Neural progenitor cell (in vitro differentiated cells): ENCODE results near the gene GLYATL3. TPM values are rescaled to one million over a fixed set of nuclear protein-coding genes. Genes with fewer than 3 reads are reported as not detected.

ENCODE experiments used
- DNase-seq: peaks from one replicate; pipeline ENCODE4 v3.0.0-alpha.2; 2016; ENCODE audit warnings: low spot score
- H2AFZ ChIP-seq: fragments of 200-600 bp; sonication (generic); replicated peaks from 2 replicates; pipeline ENCODE4 v1.6.1; 2016; ENCODE audit warnings: antibody characterized with exemption
- H3F3A ChIP-seq: fragments of 200-600 bp; sonication (generic); 2 replicates; pipeline ENCODE4 v1.6.1; 2016; ENCODE audit warnings: antibody characterized with exemption, low read depth
- H3K27ac ChIP-seq: fragments of 200-600 bp; sonication (generic); 2 replicates; pipeline ENCODE4 v1.5.1; 2016; ENCODE audit warnings: mild to moderate bottlenecking
- H3K27me3 ChIP-seq: fragments of 200-600 bp; sonication (generic); 2 replicates; pipeline ENCODE4 v1.6.1; 2016; ENCODE audit warnings: mild to moderate bottlenecking, moderate library complexity
- H3K36me3 ChIP-seq: fragments of 200-600 bp; sonication (generic); 2 replicates; pipeline ENCODE4 v1.5.1; 2016
- H3K4me1 ChIP-seq: fragments of 200-600 bp; sonication (generic); 2 replicates; pipeline ENCODE4 v1.6.1; 2016; ENCODE audit warnings: mixed run types
- H3K4me2 ChIP-seq: fragments of 200-600 bp; sonication (generic); 2 replicates; pipeline ENCODE4 v1.6.1; 2016
- H3K4me3 ChIP-seq: fragments of 200-600 bp; sonication (generic); 2 replicates; pipeline ENCODE4 v1.5.1; 2016
- H3K79me2 ChIP-seq: fragments of 200-600 bp; sonication (generic); 2 replicates; pipeline ENCODE4 v1.6.1; 2016; ENCODE audit warnings: low read depth
- H3K9ac ChIP-seq: fragments of 200-600 bp; sonication (generic); 2 replicates; pipeline ENCODE4 v1.6.1; 2016
- H3K9me3 ChIP-seq: fragments of 200-600 bp; sonication (generic); 2 replicates; pipeline ENCODE4 v1.5.1; 2016; ENCODE audit warnings: low read depth
- H4K20me1 ChIP-seq: fragments of 200-600 bp; sonication (generic); 2 replicates; pipeline ENCODE4 v1.6.1; 2016; ENCODE audit warnings: low read depth
- H3K27ac Mint-ChIP-seq: 3 replicates; pipeline ENCODE4 v1.8.0; 2021; ENCODE audit warnings: mixed read lengths
- H3K27me3 Mint-ChIP-seq: 2 replicates; pipeline ENCODE4 v1.8.0; 2022; ENCODE audit warnings: low read depth, mild to moderate bottlenecking, inconsistent platforms, moderate library complexity, mixed read lengths; ENCODE audit not compliant: insufficient read depth
- H3K36me3 Mint-ChIP-seq: 3 replicates; pipeline ENCODE4 v1.8.0; 2021; ENCODE audit warnings: mixed read lengths
- H3K4me1 Mint-ChIP-seq: 3 replicates; pipeline ENCODE4 v1.8.0; 2021; ENCODE audit warnings: mixed read lengths
- H3K4me3 Mint-ChIP-seq: 3 replicates; pipeline ENCODE4 v1.8.0; 2021; ENCODE audit warnings: mild to moderate bottlenecking, moderate library complexity, mixed read lengths
- H3K9me3 Mint-ChIP-seq: 3 replicates; pipeline ENCODE4 v1.8.0; 2020; ENCODE audit warnings: mixed read lengths
- EZH2 ChIP-seq: fragments of 200-600 bp; sonication (generic); IDR thresholded peaks from 2 replicates; pipeline ENCODE4 v1.6.1; 2017; ENCODE audit warnings: antibody characterized with exemption, mild to moderate bottlenecking, moderate library complexity
- EZH2phosphoT487 ChIP-seq: fragments of 200-600 bp; sonication (generic); IDR thresholded peaks from 2 replicates; pipeline ENCODE4 v1.6.1; 2017; ENCODE audit warnings: antibody characterized with exemption
- total RNA-seq: library from RNA; depleted of rRNA; stranded (reverse); fragments of >200 nt; gene quantifications from 2 replicates; pipeline ENCODE4 v1.2.3, GENCODE V29; 2015; ENCODE audit warnings: low replicate concordance
- TF ChIP-seq, protein P1 (sequence below): fragments of 200-600 bp; sonication (generic); IDR thresholded peaks from 2 replicates; pipeline ENCODE4 v1.5.1; 2017; ENCODE audit warnings: antibody characterized with exemption, mild to moderate bottlenecking

Gene GLYATL3
- total RNA-seq, 1 donor from 2014 or later: not detected

DNA sequence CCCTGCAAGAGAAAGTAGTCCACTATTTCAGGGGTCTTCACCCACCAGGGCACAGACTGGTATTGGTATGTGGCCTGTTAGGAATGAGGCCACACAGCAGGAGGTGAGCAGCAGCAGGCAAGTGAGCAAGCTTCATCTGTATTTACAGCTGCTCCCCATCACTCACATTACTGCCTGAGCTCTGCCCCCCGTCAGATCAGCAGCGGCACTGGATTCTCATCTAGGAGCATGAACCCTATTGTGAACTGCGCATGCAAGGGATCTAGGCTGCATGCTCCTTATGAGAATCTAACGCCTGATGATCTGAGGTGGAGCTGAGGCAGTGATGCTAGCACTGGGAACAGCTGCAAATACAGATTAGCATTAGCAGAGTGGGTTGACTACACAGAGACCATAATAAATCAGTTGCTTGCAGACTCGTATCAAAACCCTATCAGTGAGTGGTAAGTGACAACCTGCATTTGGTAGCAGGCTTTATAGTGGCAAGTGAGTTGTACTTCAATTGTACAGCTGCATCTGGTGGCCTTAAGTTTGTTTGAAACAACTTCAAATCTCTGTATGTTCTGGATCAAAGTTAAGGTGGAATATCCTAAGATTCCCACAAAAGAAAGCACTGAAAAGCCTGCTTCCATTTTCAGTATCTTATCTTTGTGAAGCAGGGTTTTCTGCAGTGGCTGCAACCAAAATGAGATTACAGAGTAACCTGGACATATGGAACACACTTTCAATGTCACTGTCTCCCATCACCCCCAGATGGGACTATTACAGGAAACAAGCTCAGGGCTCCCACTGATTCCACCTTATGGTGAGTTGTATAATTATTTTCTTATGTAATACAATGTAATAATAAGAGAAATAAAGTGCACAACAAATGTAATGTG lies 63.5 kb downstream of the GLYATL3 start:
- H3K4me3 Mint-ChIP-seq: no peak overlapping the region
- DNase-seq: no peak
- Histone ChIP-seq H3K4me2 (no peak overlapping the region), H3K27ac (no peak overlapping the region), H3K9me3 (no peaks in the 10 kb centered on the region), H3K27me3 (no peaks in the 10 kb centered on the region), H3K9ac (no peak overlapping the region), H3K4me3 (no peak overlapping the region), H3K4me1 (no peaks in the 10 kb centered on the region), H3F3A (peaks cover 37% of the 10 kb centered on the region), H3K79me2 (peaks cover 5% of the 10 kb centered on the region), H4K20me1 (peaks cover 6% of the 10 kb centered on the region), H3K36me3 (no peaks in the 10 kb centered on the region), H2AFZ (no peak overlapping the region)
- TF ChIP-seq EZH2 (no peak), EZH2phosphoT487 (no peak)
- TF ChIP-seq, protein P1, sequence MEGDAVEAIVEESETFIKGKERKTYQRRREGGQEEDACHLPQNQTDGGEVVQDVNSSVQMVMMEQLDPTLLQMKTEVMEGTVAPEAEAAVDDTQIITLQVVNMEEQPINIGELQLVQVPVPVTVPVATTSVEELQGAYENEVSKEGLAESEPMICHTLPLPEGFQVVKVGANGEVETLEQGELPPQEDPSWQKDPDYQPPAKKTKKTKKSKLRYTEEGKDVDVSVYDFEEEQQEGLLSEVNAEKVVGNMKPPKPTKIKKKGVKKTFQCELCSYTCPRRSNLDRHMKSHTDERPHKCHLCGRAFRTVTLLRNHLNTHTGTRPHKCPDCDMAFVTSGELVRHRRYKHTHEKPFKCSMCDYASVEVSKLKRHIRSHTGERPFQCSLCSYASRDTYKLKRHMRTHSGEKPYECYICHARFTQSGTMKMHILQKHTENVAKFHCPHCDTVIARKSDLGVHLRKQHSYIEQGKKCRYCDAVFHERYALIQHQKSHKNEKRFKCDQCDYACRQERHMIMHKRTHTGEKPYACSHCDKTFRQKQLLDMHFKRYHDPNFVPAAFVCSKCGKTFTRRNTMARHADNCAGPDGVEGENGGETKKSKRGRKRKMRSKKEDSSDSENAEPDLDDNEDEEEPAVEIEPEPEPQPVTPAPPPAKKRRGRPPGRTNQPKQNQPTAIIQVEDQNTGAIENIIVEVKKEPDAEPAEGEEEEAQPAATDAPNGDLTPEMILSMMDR: no peak
- no peaks in the 10 kb centered on the region for H3K27me3 Mint-ChIP-seq
- H3K4me1 Mint-ChIP-seq: no peaks in the 10 kb centered on the region
- peaks cover 3% of the 10 kb centered on the region for H3K9me3 Mint-ChIP-seq
- H3K36me3 Mint-ChIP-seq: no peaks in the 10 kb centered on the region
- H3K27ac Mint-ChIP-seq: no peak overlapping the region

DNA sequence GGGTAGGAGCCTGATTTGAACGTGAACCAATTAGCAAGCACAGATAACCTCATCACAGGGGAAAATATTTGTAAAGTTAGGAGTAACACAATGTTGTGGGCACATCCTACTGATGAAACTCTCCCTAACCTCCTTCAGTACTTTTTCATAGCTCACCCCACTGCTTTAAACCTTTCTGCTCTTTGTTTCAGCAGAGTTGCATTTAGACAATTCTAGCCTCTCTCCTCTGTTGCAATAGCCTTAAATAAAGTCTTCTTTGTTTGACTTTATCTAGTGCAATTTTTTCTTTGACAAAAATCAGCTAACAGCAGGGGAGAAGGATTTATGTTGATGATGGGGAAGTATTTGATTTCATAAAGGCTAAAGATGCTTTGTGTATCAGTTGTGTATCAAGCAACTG lies 64.8 kb downstream of the GLYATL3 start:
- TF ChIP-seq, protein P1: no peak
- H4K20me1 ChIP-seq: peaks cover 6% of the 10 kb centered on the region

DNA sequence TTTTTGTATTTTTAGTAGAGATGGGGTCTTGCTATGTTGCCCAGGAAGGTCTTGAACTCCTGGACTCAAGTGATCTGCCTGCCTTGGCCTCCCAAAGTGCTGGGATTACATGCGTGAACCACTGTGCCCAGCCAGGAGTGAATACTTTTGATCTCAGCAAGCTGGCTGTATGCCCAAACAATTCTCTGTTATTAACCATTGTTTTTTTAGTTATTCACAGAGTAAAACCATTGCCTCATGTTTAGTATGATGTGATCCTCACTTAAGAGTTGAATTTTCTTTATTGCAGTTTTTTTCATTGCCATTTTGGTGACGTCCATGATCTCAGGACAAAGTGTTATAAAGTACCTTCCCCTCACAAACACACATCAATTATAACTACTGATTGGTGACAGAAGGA lies 65.5 kb downstream of the GLYATL3 start:
- Histone ChIP-seq H3K36me3 (no peaks in the 10 kb centered on the region), H3K4me2 (no peak overlapping the region), H3K27me3 (no peaks in the 10 kb centered on the region), H3K9me3 (no peaks in the 10 kb centered on the region), H3K4me3 (no peak overlapping the region), H3K4me1 (no peaks in the 10 kb centered on the region), H3K79me2 (no peaks in the 10 kb centered on the region), H3F3A (peaks cover 20% of the 10 kb centered on the region), H3K27ac (no peak overlapping the region), H4K20me1 (peaks cover 5% of the 10 kb centered on the region), H2AFZ (no peak overlapping the region), H3K9ac (no peak overlapping the region)
- no peaks in the 10 kb centered on the region for H3K4me1 Mint-ChIP-seq
- no peaks in the 10 kb centered on the region for H3K36me3 Mint-ChIP-seq
- no peaks in the 10 kb centered on the region for H3K27me3 Mint-ChIP-seq
- TF ChIP-seq EZH2: no peak
- TF ChIP-seq EZH2phosphoT487: no peak
- TF ChIP-seq, protein P1: no peak
- no peak for DNase-seq
- H3K27ac Mint-ChIP-seq: no peak overlapping the region
- H3K4me3 Mint-ChIP-seq: no peak overlapping the region
- H3K9me3 Mint-ChIP-seq: peaks cover 3% of the 10 kb centered on the region

More for the DNA sequence above, 64.8 kb downstream of the GLYATL3 start:
- DNase-seq: no peak
- no peaks in the 10 kb centered on the region for H3K79me2 ChIP-seq
- no peak overlapping the region for H3K27ac ChIP-seq
- H2AFZ ChIP-seq: no peak overlapping the region
- H3K36me3 ChIP-seq: no peaks in the 10 kb centered on the region
- H3K9me3 ChIP-seq: no peaks in the 10 kb centered on the region
- no peak overlapping the region for H3K4me3 ChIP-seq
- no peak overlapping the region for H3K9ac ChIP-seq
- Mint-ChIP-seq H3K9me3 (peaks cover 3% of the 10 kb centered on the region), H3K4me1 (no peaks in the 10 kb centered on the region), H3K27me3 (no peaks in the 10 kb centered on the region), H3K4me3 (no peak overlapping the region), H3K36me3 (no peaks in the 10 kb centered on the region), H3K27ac (no peak overlapping the region)
- H3K4me1 ChIP-seq: no peaks in the 10 kb centered on the region
- H3K27me3 ChIP-seq: no peaks in the 10 kb centered on the region
- H3K4me2 ChIP-seq: no peak overlapping the region
- H3F3A ChIP-seq: peaks cover 27% of the 10 kb centered on the region
